ENCODE results near the gene NRXN3.

NRXN3 gene

DNA sequence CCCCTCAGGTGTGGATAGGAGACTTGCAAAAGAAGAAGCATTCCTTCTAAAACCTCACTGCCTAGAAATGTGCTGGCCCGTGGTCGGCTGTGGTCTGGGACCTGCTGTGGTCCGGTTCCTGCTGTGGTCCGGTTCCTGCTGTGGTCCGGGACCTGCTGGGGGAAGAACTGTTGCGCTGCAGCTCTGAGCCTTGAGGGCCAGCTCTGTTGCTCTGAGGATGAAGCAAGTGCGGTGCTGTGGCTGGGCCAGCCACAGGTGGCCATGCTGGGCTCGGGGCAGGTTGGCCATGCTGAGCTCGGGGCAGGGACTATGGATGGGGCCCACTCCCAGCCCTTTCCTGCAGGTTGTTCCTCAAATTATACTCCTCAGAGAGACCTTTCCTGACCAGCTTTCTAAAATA lies 5.2 kb downstream of the NRXN3 start:
- no peak for DNase-seq

DNA sequence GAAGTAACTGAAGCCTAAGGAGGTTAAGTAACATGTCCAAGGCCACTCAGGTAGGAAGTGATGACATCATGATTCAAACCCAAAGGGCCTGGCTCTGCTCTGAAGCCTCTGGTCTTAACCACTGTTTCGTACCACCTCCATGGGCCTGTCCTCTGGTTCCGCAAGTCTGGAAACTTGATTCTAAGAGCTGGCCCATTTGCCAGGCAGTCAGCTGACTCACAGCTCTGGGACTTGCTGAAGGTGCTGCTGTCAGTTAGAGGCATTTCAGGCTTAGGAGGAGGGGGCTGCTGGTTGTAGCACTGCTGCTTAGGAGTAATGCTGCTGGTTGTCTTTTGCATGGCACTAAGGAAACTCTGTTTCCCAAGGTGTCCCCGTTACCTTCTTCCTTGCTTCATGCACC lies 7.9 kb downstream of the NRXN3 start:
- DNase-seq, result no peak

DNA sequence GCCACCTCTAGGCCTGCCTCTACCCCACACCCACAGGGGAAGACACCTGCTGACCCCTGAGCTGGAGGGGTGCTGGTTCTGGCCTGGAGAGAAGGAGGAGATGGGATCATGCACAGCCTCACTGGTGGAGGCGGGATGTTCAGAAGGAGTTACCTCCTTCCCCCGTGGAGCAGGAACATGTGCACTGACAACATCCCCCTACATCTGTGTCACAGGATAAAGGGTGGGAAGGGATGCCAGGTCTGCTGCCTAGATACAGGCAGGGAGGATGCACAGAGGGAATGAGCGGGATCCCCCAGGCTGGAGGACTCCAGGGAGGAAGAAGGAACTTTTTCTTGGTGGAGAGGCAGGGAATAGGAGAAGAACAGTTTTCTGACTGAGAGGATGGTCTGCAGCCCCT lies 8.8 kb downstream of the NRXN3 start:
- no peak for DNase-seq

DNA sequence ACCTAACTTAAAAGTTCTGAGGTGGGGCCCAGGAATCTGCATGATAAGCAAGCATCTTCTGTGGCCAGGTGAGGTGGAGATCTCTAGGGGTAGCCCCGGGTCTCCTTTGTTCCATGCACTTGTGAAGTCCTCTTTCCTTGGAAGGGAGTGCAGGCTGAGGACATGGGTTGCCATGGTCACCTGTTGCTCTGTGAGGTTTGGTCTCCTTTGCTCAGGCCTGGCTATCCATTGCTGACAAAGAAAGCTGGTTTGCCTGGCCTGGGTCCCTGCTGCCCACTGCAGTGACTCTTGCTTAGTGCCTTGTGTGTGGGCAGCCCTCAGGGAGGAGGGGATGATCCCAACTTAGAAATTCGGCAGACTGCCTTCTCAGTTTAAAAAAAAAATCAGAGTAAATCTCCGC lies 11.1 kb downstream of the NRXN3 start:
- no peak for DNase-seq

DNA sequence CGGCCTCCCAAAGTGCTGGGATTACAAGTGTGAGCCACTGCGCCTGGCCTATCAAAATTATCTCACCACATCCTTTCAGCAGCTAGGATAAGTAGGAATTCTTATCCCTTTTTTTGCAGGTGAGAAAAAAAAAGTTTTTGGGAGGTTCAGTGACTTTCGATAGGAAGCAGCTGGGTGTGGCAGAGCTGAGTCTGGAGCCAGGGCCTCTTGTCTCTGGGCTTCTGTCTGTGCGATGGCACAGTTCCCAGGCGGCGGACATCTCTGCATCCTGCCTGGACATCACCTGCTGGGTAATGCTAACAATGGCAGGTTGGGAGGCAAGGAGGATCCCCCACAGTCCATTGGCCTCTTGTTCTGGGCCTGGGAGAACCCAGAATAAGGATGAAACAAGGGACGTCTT lies 12.5 kb downstream of the NRXN3 start:
- no peak for DNase-seq

DNA sequence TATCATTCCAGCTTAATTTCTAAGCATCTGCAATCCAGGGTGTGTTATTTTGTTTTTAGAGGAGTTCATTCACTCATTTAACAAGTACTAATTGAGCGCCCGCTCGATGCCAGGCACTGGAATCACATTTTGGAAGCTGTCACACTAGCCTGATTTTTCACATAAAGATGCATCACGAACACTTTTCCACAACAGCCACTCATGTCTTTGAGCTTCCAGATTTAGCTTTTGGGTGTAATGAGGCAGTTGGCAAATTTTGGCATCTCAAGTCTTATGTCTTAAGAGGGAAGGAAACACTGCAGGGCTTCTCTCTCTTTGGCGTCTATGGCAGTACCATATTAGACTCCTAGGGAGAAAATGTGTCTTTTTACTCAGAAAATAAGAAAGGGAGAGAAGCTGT lies 14.0 kb downstream of the NRXN3 start:
- DNase-seq, result no peak

DNA sequence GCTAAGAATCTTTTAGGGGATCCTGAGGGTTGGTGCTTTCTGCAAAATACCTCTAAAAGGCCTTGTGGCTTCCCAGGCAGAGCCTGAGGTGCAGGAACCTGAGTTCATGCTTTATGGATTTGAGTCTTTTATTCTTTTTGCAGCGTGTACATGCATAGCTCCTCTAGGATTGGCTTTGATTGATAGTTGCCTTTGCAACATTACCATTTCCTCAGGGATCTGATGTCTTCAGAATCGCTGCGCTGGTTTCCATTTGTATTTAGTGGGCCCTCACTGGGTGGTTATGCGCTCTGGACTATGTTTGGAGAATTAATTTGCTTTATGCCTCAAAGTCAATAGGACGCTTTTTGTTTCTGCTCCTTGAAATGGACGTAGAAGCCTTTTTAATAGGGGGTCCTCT lies 16.1 kb downstream of the NRXN3 start:
- DNase-seq, result no peak

DNA sequence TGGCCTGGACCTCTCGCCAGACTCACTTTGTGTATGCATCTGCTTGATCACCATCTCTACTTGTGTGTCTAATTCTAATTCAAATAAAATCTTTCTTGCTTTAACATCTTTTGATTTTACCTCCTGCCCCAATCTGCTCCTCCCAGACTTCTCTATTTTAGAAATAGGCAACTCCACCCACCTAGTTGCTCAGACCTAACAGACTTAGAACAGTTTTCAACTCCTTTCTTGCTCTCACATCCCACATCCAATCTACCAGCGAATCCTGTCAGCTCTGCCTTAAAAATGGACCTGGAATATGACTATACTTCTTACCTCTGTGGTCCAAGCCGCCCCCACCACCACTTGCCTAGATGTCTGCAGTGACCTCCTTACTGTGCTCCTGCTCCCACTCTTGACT lies 18.7 kb downstream of the NRXN3 start:
- DNase-seq, result no peak

DNA sequence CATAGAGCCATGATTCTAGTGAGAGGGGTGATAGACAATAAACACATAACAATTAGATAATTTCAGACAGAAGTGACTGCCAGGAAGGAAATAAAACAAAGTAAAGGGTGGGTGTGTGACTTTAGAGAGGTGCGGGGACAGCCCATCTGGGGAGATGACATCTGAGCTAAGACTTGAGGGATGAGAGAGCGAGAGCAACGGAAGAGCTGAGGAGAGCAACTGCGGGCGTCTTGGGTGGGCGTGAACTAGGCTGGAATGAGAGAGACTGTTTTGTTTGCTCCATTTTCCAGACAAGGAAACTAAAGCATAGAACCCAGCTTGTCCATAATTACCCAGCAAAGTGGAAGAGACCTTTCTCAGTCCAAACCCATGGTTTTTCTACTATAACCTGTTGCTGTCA lies 25.3 kb downstream of the NRXN3 start:
- no peak for DNase-seq

DNA sequence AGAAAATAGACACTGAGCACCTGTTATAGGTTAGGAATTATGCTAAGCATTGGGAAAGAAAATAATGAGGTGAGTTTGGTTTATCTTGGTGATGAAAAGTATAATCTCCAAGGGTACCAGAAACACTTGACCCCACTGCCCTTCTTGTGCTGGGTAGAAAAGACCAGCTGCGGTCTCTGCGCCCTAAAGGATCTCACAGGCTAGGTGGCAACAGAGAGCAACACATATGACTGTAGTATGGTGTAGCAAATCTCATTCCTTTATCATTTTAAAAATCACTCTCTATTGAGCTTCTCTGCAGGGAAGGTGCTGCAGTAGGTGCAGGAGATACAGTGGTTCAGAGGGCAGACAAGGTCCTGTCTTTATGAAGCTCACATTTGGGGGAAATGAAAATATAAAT lies 26.1 kb downstream of the NRXN3 start:
- DNase-seq, result no peak

DNA sequence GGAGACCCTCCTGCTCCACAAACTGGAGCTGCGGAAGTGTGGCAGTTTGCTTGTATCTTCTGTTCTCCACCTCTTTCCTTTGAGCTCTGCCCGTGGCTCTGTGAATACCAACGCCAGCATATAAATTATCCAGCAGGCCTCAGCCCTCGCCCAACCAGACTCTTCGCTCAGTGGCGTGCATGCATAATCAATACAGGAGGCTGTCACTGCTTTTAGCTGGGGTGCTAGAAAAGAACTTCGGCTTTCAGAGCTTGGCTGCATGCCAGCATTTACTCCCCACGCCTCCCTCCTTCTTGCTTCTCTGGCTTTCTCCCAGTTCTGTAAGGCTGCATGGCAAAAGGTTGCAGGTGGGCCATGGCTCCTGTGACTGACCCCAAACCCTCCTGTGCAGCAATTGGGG lies 26.9 kb downstream of the NRXN3 start:
- DNase-seq, result no peak

DNA sequence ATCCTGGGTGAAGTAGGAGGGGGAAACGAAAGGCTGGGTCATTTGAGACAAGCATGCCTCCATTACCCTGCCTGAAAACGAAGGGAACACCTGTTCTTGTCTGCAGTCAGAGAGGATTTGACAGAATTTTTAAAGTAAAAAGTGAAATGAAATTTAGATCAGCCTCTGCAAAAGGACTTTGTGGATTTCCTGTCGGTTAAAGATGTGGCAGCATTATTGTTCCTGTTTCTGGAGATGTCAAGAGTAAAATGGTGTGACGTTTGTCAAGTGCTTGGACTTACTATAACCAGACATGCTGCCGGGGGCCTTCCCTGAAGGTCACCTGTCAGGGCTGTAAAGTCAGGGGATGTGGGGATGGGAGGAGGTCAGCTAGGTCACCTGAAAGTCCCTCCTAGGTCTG lies 32.0 kb downstream of the NRXN3 start:
- DNase-seq, result no peak

DNA sequence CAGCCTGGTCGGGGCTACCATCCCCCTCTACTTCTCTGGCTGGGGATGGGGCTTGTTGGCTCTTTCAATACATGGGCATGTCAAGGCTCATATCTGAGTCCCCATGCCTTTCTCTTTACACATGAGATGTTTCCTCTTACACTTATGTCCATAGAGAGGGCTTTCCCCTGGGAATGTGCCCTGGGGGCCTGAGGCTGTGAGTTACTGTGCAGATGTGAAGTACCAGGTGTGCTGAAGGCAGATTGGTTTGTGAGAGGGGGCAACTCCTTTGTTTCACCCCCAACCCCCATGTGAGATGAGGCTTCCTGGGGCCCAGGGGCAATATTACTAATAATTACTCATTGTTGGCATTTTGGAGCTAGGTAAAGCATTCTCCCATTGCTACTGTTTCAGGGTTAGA lies 32.8 kb downstream of the NRXN3 start:
- DNase-seq, result no peak

DNA sequence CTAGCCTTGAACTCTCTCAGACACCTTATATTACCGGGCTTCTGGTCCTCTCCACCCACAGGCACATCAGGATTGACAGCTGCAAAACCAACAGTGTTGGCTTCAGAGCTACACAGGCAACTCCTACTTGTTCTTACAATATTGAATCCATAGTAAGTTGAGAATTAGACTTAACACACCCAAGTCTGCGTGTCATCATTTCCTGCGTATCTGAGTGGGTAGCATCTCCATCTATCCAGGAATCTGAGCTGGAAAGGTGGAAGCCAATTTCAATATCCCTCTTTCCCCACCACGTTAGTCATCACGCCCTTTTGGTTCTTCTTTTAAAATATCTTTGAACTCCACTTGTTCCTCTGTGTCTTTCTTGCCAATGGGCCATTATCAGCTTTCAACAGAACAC lies 37.2 kb downstream of the NRXN3 start:
- no peak for DNase-seq

DNA sequence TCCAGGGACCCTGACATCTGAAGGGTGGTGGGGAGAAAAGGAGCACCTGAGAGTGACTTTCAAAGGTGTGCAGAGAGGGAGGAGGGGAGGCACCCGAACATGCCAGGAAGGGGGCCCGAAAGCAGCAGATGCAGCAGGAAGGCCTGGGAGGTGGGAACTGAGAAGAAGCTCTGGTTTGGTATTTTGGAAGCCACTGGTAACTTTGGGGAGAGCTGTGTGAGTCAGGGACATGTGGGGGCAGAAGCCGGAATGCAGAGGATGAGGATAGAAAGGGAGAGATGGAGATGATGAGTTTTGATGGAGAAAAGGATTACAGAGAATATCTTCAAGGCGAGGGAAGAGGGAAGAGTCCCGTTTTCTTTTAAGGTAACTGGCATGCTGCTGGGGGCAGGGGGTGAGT lies 50.1 kb downstream of the NRXN3 start:
- no peak for DNase-seq

DNA sequence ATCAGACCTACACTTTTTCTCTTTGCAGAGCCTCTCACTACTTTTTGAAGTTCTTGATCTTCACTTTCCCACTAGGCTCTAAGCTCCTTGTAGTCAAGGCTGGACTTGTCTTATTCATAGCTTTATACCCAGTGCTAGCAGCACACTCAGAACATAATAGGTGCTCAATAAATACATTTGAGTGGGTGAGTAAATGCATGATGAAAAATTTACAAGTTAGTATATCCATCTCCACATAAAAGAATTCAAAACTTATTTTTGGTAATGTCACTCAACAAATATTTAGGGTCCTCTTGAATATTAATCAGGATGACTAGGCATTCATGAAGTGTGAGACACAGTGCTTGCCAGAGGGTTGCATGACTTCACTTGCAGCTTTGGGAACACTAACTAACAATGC lies 52.6 kb downstream of the NRXN3 start:
- no peak for DNase-seq

DNA sequence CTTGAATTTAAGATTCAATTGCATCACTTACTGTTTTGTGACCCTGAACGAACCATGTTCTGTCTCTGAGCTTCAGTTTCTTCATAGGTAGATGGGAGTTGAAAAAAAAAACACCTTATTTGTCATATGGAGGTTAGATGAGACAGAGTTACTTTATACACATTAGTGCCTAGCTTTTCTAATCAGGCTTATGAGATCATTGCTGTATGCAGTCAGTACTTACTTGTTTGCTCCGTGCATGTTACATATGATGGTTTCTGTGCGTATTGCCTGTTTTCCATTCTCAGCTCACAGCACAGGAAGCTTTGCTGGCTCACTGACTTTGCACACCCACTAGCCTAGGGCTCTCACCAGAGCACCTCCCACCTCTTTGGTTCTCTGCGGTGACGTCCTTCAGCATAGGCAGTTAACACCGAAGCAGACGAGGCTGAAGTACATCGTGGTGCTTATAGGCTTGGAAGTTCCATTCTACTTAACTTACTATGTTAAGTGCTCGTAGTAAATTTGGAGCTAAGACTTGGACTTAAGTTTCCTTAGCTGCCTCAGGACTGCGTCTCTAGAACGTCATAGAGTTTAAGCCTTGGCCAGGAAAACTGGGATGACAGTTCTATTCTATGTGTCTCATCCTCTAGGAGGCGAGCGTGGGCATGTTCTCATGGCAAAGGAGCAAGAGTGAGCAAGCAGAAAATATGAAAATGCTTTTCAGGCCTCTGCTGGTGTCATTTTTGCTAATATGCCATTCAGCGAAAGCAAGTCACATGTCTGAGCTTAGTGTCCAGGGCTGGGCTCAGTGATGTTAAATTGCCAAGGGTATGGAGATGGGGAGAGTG lies 57.3 kb downstream of the NRXN3 start:
- DNase-seq, result no peak

DNA sequence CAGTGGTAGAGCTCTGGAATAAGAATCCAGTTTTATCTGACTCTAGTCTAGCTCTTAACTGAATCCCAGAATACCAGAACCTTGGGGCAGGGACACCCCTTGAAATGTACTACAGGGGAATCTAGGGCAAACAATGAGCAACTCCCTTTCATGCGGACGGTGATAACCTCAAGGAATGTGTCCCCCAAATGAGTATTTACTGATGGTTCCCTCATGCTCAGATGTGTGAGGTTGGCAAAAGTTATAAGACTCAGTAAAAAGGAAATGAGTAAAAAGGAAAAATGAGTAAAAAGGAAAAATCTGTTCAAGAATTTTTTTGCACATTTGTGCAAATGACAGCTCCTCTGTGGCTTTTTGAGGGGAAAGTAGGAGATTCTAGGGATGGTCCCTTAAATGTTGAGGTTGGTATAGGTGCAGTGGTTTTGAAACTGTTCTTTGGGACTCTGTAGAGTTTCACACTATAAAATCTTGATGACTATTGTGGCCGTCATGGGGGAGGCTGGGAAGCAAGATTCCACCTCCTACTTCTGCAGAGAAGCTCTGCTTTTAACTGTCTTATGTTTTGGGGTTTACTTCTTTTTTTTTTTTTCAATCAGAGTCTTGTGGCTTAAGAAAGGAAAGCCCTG lies 58.6 kb downstream of the NRXN3 start:
- no peak for DNase-seq

DNA sequence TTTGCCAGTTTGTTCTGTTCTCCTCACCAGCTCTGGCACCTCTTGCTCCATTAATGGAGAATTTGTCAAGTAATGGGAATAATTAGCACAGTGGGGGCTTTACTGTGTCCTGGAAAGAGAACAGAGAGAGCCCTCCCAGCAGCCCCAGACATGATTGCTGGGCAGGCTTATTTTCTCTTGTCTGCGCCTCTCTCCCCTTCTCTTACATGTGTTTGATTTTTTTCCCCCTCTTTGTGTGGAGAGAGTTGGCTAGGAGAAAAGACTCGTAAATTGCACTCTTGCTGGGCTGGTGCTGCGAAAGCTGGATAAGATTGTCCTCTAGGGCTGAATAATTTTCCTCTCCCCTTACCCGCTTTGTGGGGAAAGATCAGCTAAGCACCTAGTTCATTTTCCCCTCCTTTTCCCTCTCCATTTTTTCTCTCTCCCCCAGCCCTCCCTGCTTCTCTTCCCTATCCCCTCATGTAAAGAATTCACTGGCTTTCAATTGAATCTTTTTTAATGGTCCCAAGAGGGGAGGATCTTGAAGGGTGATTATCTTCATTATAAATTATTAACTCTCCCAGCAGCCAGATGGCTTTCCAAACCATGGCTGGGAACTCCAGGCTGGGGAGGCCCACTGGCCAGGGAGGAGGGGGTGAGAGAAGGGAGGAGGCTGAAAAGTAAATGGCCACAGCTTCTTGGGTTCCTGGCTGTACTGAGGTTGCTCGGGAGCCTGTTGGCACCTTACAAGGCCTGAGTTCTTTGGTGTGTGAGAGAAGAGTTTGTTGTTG lies 62.2 kb downstream of the NRXN3 start:
- no peak for DNase-seq

DNA sequence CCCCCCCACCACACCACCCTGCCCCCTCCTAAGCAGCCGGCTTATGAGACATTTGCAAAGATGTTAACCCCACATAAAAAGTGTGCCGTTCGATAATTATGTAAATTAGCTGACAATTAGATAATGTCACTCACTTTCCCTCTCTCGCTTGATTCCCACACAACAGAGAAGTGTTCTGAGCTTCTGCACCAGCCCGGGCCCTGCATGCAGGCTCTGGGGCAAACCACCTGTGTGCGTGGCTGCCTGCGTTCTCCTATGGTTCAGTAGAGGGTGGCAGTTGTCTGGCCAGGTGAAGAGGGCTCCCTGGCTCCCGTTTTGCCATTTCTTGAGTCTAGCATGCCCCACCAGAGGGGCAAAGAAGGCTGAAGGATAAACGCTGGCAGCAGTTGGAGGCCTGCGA lies 68.0 kb downstream of the NRXN3 start:
- DNase-seq, result no peak

DNA sequence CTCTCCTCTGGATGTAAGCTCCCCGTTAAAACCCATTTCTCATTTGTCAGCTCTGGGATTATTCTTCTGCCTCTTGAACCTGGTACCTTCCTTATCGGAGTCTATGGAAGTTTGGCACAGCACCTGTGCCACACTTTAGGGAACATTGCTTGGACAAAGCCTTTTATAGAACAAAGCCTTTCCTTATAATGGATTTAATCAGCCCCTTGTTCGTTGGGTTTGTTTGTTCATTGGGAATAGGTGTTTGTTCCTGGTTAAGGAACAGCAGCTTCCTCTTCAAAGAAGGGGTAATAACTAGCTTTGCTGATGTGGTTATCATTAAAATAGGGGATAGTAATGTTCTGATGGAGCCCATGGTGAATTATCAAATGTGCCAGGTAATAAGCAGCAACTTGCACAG lies 70.4 kb downstream of the NRXN3 start:
- no peak for DNase-seq

DNA sequence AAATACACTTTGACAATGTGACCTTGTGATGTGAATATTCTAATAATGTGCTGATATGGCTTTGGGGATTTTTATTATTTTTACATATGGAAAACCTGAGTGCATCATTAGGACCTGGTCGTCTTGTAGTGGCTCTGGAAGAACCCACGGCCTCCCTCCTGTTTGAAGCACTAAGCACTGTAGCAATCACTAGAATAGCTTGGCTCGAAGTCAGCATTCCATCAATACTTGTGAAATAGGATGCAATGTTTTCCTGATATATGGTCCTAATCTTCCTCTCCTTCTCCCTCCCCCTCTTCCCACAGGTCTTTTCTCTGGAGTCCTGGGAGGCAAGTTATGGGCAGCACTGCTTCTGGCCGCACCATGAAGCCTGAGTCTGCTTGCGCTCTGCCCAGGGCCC lies 71.9 kb downstream of the NRXN3 start:
- DNase-seq, result no peak

DNA sequence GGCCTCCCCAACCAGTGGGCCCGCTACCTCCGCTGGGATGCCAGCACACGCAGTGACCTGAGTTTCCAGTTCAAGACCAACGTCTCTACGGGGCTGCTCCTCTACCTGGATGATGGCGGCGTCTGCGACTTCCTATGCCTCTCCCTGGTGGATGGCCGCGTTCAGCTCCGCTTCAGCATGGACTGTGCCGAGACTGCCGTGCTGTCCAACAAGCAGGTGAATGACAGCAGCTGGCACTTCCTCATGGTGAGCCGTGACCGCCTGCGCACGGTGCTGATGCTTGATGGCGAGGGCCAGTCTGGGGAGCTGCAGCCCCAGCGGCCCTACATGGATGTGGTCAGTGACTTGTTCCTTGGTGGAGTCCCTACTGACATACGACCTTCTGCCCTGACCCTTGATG lies 73.0 kb downstream of the NRXN3 start:
- no peak for DNase-seq

DNA sequence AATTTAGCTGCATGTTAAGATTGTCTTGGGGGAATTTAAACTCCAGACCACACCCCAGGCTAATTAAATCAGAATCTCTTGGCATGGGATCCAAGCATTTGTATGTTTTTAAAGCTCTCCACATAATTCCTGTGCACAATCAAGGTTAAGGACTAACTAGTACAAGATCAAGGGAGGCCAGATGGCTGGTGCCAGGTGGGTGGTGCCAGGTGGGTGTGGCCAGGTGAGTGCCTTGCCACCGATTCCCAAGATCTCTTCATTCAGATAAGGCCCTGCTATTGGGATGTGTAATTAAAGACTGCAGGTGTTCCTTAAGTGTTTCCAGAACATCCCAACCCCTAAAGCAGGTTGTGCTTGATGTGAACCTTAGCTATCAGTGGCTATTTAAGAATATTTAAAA lies 75.1 kb downstream of the NRXN3 start:
- no peak for DNase-seq
